HepG2 (cell line): ENCODE data around the gene TMX2. TPM values are rescaled to one million over a fixed set of nuclear protein-coding genes. Genes with fewer than 3 reads are reported as not detected.

Source experiments
- ELF4 ChIP-seq: sonication (generic); formaldehyde crosslinking; IDR thresholded peaks from 2 replicates; pipeline ENCODE4 v1.5.0; 2020; ENCODE audit warnings: missing genetic modification reagents, mild to moderate bottlenecking, moderate library complexity, borderline replicate concordance
- EP300 ChIP-seq, 3 experiments: sonication (generic) in 1 of 3; formaldehyde crosslinking in 1 of 3; IDR thresholded peaks; 2 replicates each; pipeline versions ENCODE4 v1.5.1 to v1.6.1; 2011 to 2020; ENCODE audit warnings: low read depth in 2 of 3, low read length in 2 of 3, borderline replicate concordance in 1 of 3, improper control_type of control experiment in 1 of 3, mild to moderate bottlenecking in 1 of 3, missing genetic modification reagents in 1 of 3, moderate library complexity in 1 of 3
- GFI1 ChIP-seq: sonication (generic); formaldehyde crosslinking; IDR thresholded peaks from 2 replicates; pipeline ENCODE4 v1.5.0; 2020; ENCODE audit warnings: missing genetic modification reagents, mild to moderate bottlenecking, borderline replicate concordance
- TAF1 ChIP-seq: sonication (generic); formaldehyde crosslinking; IDR thresholded peaks from 2 replicates; pipeline ENCODE4 v1.4.0; 2020; ENCODE audit warnings: missing genetic modification reagents
- TBP ChIP-seq: sonication (generic); formaldehyde crosslinking; IDR thresholded peaks from 2 replicates; pipeline ENCODE4 v1.5.0; 2020; ENCODE audit warnings: missing genetic modification reagents
- TMF1 ChIP-seq: sonication (generic); formaldehyde crosslinking; IDR thresholded peaks from 2 replicates; pipeline ENCODE4 v1.8.1; 2022; ENCODE audit warnings: low read depth, missing genetic modification reagents
- WIZ ChIP-seq: sonication (generic); formaldehyde crosslinking; IDR thresholded peaks from 2 replicates; pipeline ENCODE4 v1.5.1; 2020; ENCODE audit warnings: mild to moderate bottlenecking, missing genetic modification reagents
- ZNF432 ChIP-seq: sonication (generic); formaldehyde crosslinking; IDR thresholded peaks from 2 replicates; pipeline ENCODE4 v1.5.0; 2020; ENCODE audit warnings: missing genetic modification reagents, mild to moderate bottlenecking, borderline replicate concordance
- ZNF766 ChIP-seq: sonication (generic); formaldehyde crosslinking; IDR thresholded peaks from 2 replicates; pipeline ENCODE4 v1.5.0; 2020; ENCODE audit warnings: missing genetic modification reagents, borderline replicate concordance
- polyA plus RNA-seq, 8 experiments: library from polyadenylated mRNA; depleted of rRNA in 3 of 8; stranded (reverse) in 7 of 8; unstranded in 1 of 8; fragments of >200 nt; fragmentation: Illumina TruSeq in 4 of 8; extraction: Trizol in 4 of 8; gene quantifications; 2 replicates each; pipeline versions ENCODE4 v1.2.1 to v1.2.3, GENCODE V29; 2011 to 2016; ENCODE audit warnings: low read depth in 4 of 8, missing spikeins in 1 of 8, mixed read lengths in 1 of 8; ENCODE audit not compliant: insufficient read depth in 1 of 8
- total RNA-seq, 5 experiments: library from RNA; depleted of rRNA; stranded (reverse); fragments of >200 nt; fragmentation: Illumina TruSeq; extraction: Trizol; gene quantifications; 2 replicates each; pipeline ENCODE4 v1.2.3, GENCODE V29; 2016; ENCODE audit warnings: low read depth in 1 of 5
- TF ChIP-seq, protein P1 (sequence below): sonication (generic); formaldehyde crosslinking; conservative IDR thresholded peaks from 2 replicates; pipeline ENCODE4 v1.4.0; 2020; ENCODE audit warnings: mild to moderate bottlenecking, missing genetic modification reagents, moderate library complexity
- TF ChIP-seq, protein P2 (sequence below): sonication (generic); formaldehyde crosslinking; IDR thresholded peaks from 2 replicates; pipeline ENCODE4 v1.9.0; 2022; ENCODE audit warnings: missing genetic modification reagents, mild to moderate bottlenecking, borderline replicate concordance
- TF ChIP-seq, protein P3 (sequence below): fragments of 450-650 bp; IDR thresholded peaks from 2 replicates; pipeline ENCODE4 v1.6.1; 2016
- TF ChIP-seq, protein P4 (sequence below): fragments of 450-650 bp; IDR thresholded peaks from 2 replicates; pipeline ENCODE4 v1.6.1; 2017; ENCODE audit warnings: mild to moderate bottlenecking
- TF ChIP-seq, protein P5 (sequence below): IDR thresholded peaks from 2 replicates; pipeline ENCODE4 v1.6.1; 2016; ENCODE audit warnings: control low read depth

The TMX2 gene
- total and polyA plus RNA-seq, 2 of the 13 experiments (the other 11 are each of a cell fraction or from before 2014, with no cell fraction given), result 84.5 to 129 TPM

DNA sequence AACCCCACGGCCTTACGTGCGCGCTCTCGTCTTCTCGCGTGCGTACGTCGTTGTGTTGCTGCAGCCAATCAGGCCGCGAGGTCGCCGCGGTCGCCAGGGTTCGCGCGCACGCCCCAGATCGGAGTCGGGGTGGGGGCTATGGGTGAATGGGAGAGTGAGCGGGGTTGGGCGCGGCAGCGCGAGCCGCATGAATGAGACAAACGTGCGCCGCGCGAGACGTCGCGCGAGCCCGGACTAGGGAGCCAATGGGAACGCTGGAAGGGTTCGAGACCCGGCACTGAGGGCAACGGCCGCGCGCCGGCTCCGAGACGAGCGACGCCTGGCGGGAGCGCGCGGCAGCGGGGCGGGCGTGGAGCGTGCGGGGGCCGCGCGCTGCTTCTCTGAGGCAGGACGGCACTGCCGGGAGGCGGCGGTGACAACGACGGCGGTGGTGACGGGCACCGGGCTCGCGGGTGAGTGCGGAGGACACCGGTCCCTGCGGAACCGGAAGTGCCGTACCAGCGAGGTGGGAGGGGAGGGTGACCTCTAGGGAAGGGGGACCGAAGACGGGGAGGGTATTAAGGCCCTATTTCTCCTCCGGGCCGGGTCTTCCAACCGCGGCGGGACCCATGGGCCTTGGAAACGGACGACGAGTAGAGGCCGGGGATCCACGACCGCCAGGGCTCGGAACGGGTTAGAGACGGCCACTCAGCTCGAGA lies 44.5 kb upstream of the TMX2 start, which contains the start of gene ZDHHC5 (continued):
- TF ChIP-seq, protein P1, sequence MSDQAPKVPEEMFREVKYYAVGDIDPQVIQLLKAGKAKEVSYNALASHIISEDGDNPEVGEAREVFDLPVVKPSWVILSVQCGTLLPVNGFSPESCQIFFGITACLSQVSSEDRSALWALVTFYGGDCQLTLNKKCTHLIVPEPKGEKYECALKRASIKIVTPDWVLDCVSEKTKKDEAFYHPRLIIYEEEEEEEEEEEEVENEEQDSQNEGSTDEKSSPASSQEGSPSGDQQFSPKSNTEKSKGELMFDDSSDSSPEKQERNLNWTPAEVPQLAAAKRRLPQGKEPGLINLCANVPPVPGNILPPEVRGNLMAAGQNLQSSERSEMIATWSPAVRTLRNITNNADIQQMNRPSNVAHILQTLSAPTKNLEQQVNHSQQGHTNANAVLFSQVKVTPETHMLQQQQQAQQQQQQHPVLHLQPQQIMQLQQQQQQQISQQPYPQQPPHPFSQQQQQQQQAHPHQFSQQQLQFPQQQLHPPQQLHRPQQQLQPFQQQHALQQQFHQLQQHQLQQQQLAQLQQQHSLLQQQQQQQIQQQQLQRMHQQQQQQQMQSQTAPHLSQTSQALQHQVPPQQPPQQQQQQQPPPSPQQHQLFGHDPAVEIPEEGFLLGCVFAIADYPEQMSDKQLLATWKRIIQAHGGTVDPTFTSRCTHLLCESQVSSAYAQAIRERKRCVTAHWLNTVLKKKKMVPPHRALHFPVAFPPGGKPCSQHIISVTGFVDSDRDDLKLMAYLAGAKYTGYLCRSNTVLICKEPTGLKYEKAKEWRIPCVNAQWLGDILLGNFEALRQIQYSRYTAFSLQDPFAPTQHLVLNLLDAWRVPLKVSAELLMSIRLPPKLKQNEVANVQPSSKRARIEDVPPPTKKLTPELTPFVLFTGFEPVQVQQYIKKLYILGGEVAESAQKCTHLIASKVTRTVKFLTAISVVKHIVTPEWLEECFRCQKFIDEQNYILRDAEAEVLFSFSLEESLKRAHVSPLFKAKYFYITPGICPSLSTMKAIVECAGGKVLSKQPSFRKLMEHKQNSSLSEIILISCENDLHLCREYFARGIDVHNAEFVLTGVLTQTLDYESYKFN, result no peak
- TF ChIP-seq, protein P2, sequence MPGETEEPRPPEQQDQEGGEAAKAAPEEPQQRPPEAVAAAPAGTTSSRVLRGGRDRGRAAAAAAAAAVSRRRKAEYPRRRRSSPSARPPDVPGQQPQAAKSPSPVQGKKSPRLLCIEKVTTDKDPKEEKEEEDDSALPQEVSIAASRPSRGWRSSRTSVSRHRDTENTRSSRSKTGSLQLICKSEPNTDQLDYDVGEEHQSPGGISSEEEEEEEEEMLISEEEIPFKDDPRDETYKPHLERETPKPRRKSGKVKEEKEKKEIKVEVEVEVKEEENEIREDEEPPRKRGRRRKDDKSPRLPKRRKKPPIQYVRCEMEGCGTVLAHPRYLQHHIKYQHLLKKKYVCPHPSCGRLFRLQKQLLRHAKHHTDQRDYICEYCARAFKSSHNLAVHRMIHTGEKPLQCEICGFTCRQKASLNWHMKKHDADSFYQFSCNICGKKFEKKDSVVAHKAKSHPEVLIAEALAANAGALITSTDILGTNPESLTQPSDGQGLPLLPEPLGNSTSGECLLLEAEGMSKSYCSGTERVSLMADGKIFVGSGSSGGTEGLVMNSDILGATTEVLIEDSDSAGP (CRISPR knock-in tag), result no peak; the same call in none of the 2 replicates
- TF ChIP-seq, protein P3, sequence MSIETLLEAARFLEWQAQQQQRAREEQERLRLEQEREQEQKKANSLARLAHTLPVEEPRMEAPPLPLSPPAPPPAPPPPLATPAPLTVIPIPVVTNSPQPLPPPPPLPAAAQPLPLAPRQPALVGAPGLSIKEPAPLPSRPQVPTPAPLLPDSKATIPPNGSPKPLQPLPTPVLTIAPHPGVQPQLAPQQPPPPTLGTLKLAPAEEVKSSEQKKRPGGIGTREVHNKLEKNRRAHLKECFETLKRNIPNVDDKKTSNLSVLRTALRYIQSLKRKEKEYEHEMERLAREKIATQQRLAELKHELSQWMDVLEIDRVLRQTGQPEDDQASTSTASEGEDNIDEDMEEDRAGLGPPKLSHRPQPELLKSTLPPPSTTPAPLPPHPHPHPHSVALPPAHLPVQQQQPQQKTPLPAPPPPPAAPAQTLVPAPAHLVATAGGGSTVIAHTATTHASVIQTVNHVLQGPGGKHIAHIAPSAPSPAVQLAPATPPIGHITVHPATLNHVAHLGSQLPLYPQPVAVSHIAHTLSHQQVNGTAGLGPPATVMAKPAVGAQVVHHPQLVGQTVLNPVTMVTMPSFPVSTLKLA, result no peak
- TF ChIP-seq EP300 (IDR thresholded peaks at IDR 0.05; ENCODE audit: low read depth in 2 of 2, low read length in 2 of 2), result no peak; a peak in 1 of 4 replicates
- no peak for TF ChIP-seq EP300 (CRISPR knock-in tag; IDR thresholded peaks at IDR 0.05; ENCODE audit: borderline replicate concordance)
- TF ChIP-seq TMF1 (CRISPR knock-in tag), result no peak
- TF ChIP-seq WIZ (CRISPR knock-in tag), result no peak
- no peak for TF ChIP-seq GFI1 (CRISPR knock-in tag)
- TF ChIP-seq, protein P4, sequence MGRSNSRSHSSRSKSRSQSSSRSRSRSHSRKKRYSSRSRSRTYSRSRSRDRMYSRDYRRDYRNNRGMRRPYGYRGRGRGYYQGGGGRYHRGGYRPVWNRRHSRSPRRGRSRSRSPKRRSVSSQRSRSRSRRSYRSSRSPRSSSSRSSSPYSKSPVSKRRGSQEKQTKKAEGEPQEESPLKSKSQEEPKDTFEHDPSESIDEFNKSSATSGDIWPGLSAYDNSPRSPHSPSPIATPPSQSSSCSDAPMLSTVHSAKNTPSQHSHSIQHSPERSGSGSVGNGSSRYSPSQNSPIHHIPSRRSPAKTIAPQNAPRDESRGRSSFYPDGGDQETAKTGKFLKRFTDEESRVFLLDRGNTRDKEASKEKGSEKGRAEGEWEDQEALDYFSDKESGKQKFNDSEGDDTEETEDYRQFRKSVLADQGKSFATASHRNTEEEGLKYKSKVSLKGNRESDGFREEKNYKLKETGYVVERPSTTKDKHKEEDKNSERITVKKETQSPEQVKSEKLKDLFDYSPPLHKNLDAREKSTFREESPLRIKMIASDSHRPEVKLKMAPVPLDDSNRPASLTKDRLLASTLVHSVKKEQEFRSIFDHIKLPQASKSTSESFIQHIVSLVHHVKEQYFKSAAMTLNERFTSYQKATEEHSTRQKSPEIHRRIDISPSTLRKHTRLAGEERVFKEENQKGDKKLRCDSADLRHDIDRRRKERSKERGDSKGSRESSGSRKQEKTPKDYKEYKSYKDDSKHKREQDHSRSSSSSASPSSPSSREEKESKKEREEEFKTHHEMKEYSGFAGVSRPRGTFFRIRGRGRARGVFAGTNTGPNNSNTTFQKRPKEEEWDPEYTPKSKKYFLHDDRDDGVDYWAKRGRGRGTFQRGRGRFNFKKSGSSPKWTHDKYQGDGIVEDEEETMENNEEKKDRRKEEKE, result no peak
- TF ChIP-seq, protein P5, sequence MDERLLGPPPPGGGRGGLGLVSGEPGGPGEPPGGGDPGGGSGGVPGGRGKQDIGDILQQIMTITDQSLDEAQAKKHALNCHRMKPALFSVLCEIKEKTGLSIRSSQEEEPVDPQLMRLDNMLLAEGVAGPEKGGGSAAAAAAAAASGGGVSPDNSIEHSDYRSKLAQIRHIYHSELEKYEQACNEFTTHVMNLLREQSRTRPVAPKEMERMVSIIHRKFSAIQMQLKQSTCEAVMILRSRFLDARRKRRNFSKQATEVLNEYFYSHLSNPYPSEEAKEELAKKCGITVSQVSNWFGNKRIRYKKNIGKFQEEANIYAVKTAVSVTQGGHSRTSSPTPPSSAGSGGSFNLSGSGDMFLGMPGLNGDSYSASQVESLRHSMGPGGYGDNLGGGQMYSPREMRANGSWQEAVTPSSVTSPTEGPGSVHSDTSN (CRISPR knock-in tag), result no peak
- no peak for TF ChIP-seq ZNF432
- TF ChIP-seq TBP (CRISPR knock-in tag), result no peak
- 0 out of 2 replicates have a peak, but pooled peaks have one; percentile 17 for TF ChIP-seq ZNF766
- TF ChIP-seq TAF1, result peak; percentile 77
- no peak for TF ChIP-seq ELF4 (CRISPR knock-in tag)
